Measurements from ENCODE around the gene EIF5B. TPM values are rescaled to one million over a fixed set of nuclear protein-coding genes. Genes with fewer than 3 reads are reported as not detected.

The EIF5B gene
- total and polyA plus RNA-seq, 2 experiments from 2014 or later: 34.2 to 108 TPM

DNA sequence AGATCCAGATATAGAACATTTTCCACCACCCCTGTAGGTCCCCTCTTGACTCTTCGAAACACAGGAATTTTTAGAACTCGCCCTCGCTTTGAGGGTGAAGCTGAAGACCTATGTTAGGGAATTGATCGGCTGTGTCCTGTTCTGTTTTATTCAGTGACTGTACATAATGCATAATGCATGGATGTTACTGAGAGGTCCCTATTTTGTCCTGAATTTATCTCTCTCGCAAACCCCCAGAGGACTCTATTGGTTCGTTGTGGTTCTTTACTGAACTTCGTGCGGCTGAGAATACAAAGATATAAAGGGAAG is 431 bp upstream of the EIF5B start (continued):
- TF ChIP-seq ZNF462 (CRISPR knock-in tag; IDR thresholded peaks at IDR 0.05) (no peak), STAT1 (IDR thresholded peaks at IDR 0.05; ENCODE audit: unreplicated experiment) (no peak), CTCF (conservative IDR thresholded peaks at IDR 0.05; ENCODE audit: low read depth in 2 of 2) (no peak), NANOG (IDR thresholded peaks at IDR 0.05; ENCODE audit: borderline replicate concordance) (no peak), ETS1 (IDR thresholded peaks at IDR 0.05) (no peak), POLR2AphosphoS5 (IDR thresholded peaks at IDR 0.05; ENCODE audit: low read depth) (no peak), EZH2phosphoT487 (IDR thresholded peaks at IDR 0.05; ENCODE audit: unreplicated experiment) (no peak)
